Raji (cell line): ENCODE results near the gene PTHLH.

ENCODE experiments used
- POLR2A ChIP-seq: IDR thresholded peaks from 2 replicates; pipeline ENCODE4 v1.6.1; 2011; ENCODE audit warnings: low read depth, low read length, control low read depth; ENCODE audit not compliant: insufficient read depth

PTHLH gene

DNA sequence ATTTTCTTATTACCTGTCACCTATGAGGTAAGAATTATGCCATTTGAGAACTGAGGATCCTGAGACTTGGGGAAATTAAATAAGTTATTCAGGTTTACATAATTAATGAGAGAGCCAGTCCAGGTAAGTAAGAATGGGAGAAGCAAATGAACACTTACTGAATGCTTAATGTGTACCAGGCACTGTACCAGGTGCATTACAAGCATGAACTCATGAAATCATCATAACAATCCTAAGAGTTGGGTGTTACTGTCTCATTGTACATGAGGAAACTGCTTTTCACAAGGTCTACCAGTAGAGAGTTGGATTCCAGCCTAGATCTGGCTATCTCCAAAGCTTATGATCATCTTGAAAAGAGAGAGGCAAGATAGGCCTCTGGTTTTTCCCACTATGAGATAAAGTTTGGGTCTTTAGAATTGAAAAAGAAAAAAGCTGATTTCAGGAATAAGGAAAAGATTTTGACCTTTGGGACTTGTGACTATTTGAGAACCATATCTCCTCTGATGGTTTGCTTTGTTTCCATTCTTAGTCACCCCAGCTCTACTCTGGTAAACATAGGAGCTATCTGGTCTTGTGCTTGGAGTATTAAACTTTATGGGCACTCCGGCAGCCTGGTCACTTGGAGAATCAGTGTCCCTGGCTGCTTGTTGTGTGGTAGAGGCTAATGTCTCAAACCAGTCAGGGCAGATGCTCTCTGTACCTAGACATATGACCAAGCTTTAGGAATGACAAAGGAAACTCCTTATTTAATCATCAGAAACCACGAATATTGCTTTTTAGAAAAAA is 48.0 kb downstream of the PTHLH start:
- TF ChIP-seq POLR2A: no peak

DNA sequence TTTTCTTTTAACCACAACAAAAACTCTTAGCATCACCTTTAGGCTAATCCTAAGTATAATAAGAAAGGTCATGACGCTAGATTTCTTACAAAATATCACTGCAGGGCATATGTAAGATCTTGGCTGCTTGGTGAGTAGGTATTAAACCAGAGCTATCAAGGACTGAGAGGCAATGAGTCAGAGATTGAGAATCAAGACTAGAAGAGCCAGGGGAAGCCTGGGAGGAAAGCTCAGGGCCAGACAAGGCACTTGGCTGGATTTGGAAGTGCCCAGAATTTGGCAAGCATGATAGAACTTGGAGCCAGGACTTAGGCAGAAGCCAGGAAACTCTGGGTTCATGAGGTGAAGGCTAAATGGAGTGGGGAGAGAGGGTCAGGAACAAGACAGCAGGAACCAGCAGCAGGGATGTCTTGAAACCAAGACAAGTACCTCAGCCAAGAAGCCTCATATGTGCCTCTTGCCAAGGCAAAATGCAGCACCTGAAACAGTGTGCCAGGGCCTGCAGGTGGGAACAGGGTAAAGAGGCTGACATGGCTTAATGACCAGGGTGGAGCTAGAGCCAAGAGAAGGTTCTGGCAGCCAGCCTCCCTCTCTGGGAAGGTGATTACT is 49.9 kb downstream of the PTHLH start:
- no peak for TF ChIP-seq POLR2A

DNA sequence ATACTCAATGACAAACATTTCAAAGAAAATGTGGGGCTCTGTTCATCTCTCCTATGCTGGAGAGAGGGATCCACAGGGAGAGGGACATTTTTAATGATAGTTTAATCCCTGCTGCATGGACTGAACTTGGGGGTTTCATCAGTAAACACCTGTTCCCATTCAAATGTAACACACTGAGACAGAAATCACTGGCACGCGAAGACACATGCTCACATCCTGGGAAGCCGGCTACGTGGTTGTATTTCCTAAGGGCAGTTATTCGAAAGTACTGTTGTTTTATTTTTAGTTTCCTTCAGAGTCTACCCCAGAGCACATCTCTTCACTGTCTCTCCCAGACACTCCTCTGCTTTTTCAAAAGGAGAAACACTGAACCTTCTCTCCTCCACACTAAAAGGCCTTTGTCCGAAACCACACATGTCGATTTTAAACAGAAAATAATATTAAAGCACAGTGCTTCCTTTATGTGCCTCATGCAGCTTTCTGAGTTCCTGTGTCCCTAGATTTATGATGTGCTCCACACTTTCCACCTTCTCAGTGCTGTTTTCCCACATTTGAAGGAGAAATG is 52.8 kb downstream of the PTHLH start:
- TF ChIP-seq POLR2A: no peak

DNA sequence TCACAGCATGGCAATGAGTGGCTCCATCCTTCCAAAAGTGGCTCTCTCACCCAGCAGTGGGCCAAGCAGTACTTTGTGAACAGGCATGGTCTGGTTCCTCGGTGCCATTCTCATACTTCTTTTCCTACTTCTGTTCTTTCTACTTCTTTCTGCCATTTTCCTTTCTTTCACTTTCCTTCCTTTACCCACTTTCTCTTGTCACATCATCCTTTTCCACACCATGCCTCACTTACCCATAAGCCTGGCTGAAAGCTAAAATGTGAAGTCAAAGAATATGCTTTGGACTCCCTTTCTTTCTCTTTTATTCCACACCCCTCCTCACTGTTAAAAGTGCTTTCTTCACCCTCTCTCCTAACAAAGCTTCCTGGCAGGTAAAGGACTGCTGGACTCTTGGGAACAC is 57.0 kb downstream of the PTHLH start:
- no peak for TF ChIP-seq POLR2A

DNA sequence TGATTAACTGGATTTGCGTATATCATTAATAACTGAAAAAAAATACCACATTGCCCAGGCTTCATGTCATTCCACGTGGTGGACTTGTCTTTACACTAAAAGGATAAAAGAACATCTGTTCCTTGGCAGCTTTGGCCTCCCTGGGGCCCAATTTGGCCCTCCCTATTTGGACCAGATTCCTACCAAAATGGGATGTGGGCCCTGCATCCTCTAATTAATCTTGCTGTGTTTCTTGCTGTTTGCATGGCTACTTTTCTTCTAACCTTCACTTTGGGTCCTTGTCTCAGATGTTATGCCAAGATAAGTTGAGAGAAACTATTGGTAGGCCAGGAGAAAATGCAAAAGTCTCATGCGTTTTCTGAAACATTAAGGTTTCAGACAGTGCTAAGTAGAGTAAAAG is 57.5 kb downstream of the PTHLH start:
- TF ChIP-seq POLR2A: no peak

DNA sequence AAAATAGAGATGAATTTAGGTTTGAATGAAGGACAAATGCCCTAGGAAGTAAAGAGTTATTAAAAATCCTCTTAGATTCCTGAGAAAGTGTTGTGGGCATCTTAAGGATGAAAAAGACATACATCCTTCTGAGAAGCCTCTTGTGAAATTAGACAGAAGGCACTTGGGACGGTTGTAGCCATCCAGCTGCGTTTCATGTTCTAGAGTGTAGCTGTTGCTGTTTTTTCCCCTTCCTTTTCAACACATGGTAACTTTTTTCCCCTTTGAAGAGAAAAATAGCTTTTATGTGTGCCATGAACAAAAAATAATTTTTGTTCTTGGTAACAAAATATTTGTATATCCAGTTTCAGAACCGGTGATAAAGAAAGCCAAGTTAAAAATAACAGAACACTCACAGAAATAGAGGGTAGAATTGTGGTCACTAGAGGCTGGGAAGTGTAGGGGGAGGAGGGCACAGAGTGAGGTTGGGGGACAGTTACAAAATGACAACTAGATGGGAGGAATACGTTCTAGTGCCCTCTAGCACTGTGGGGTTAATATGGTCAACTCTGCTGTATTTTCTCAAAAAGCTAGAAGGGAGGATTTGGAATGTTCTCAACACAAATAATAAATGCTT is 58.4 kb downstream of the PTHLH start:
- TF ChIP-seq POLR2A: no peak

DNA sequence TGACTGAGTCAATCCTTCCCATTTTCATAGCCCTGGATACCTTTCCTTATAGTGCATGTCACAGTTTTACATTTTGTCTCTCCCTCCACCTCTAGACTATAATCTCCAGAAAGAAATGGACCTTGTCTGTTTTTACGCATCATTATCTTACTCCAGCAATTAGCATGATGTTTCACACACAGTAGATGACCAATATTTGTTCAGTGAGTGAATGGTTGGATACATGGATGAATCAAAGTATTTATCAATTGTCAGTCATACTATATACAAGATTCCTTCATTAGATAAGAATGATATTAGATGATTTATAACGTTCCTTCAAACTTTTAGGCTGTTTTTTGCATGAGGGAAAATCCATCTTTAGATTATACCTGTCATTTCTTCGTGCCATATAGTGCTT is 61.1 kb downstream of the PTHLH start:
- TF ChIP-seq POLR2A: no peak
